A172 (cell line): ENCODE measurements around the gene SPATA7. TPM values are rescaled to one million over a fixed set of nuclear protein-coding genes. Genes with fewer than 3 reads are reported as not detected.

Experiments
- DNase-seq: peaks from one replicate; pipeline ENCODE4 v3.0.0-alpha.2; 2015; ENCODE audit warnings: low spot score
- total RNA-seq: library from RNA; depleted of rRNA; stranded (reverse); fragments of >200 nt; shearing (Covaris generic); gene quantifications from 2 replicates; pipeline ENCODE4 v1.2.3, GENCODE V29; 2014

The SPATA7 gene
- total RNA-seq, 1 experiment from 2014 or later = 5.3 TPM

DNA sequence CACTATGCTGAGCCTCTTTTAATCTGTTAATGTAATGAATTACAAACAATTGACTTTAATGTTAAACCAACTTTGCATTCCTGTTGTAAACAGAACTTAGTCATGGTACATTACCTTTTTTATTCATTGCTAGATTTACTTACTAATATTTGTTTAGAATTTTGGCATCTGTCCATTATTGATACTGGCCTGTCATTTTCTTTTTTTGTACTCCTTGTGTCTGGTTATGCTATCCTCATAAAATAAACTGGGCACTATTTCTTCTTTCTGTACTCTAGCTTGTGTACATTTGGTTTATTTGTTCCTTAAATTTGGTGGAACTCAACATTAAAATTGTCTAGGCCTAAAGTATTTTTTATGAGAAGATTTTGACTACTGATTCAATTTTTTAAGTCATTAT, 32.1 kb downstream of the SPATA7 start:
- no peak for DNase-seq

DNA sequence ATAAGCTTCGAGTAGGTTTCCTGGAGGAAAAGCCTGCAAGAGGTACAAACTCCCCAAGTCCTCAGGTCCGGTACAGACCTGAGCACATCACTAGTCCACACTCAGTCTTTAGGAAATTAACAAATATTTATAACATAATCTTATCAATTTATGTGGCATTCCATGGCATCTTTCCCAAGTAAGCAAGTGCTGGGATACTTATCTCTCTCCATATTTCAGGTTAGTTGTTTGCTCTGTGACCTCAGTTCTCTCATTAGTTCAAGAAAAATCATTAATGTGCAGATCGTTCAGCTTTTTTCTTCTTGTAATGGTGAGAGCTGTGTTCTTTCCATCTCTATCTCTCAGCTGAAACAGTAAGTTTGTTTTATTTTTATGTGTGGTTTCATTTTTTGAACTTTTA, 34.7 kb downstream of the SPATA7 start:
- no peak for DNase-seq

DNA sequence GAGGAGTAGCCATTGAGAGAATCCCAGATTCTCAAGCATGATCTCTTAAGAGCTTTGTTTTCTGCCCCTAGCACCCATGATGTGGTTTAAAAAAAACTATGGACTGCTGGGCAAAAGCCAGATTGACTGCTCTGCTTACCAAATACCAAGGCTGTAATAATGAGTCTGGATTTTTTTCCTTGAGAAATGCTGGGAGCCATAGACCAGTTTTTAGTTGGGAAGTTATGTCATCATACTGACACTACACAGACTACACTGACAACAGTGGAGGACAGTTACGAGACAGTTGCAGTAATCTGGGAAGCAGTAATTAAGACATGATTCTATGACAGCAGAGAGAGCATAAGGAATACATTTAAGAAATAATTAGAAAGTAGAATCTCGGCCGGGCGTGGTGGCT, 35.8 kb downstream of the SPATA7 start:
- no peak for DNase-seq

DNA sequence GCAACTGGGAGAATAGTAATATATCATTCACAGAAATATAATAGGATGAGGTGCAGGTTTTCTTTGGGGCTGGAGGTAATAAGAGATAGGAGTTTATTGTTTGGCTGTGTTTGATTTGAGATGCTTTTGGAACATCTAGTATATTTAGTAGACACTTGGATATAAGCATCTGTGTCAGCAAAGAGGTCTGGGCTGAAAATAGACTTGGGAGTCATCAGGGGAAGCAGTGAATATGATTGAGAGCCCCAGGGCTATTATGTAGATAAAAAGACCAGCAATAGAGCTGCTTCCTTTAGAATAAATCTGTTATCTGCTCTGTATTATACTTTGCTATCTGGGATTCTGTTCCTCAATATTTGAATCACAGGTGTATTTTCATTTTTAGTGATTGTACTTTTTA, 36.6 kb downstream of the SPATA7 start:
- no peak for DNase-seq

DNA sequence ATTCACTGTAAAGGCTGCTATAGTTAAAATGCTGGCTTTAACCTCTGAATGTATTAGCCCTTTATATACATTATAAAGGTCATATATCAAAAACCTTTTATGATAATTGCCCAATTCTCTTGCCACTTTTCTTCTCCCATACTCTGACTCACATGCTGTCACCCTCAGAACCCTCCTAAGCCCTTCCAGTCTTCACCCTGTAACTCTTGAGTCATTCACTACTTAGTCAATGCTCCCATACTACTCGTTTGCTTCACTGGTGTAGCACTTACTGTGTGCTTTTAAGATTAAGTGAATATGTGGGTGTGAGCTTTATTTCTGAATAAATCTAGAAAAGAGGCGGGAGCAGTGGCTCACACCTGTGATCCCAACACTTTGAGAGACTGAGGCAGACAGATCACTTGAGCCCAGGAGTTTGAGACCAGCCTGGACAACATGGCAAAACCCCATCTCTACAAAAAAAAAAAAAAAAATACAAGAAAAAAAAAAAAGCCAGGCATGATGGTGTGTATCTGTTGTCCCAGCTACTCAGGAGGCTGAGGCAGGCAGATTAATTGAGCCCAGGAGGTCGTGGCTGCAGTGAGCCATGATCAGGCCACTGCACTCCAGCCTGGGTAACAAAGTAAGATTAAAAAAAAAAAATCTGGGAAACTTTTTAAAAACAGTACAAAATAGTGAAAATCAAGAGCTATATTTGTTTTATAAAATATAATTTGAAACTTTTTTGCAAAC, 37.6 kb downstream of the SPATA7 start:
- DNase-seq = peak; percentile 34

DNA sequence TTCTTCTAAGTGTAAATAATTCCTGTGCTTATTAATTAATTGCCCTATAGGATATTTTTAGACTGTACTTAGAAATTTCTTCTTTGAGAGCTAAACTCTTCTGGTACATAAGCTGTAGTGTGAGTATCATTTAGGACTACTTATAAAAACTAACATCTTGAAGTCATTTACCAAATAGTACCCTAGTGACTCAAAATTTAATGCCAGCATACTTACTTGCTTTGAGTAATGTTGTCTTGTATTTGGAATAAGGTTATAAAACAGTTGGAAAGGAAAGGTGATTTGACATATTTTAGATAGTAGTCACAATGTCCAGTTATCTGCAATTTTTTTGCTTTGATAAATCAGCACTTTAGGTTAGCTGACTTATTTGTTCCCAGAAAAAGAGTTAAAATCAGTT, 39.1 kb downstream of the SPATA7 start:
- DNase-seq = no peak

DNA sequence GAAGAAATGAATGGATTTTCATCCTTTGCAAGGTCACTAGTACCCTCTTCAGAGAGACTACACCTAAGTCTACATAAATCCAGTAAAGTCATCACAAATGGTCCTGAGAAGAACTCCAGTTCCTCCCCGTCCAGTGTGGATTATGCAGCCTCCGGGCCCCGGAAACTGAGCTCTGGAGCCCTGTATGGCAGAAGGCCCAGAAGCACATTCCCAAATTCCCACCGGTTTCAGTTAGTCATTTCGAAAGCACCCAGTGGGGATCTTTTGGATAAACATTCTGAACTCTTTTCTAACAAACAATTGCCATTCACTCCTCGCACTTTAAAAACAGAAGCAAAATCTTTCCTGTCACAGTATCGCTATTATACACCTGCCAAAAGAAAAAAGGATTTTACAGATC, 40.8 kb downstream of the SPATA7 start:
- DNase-seq = peak; percentile 10

DNA sequence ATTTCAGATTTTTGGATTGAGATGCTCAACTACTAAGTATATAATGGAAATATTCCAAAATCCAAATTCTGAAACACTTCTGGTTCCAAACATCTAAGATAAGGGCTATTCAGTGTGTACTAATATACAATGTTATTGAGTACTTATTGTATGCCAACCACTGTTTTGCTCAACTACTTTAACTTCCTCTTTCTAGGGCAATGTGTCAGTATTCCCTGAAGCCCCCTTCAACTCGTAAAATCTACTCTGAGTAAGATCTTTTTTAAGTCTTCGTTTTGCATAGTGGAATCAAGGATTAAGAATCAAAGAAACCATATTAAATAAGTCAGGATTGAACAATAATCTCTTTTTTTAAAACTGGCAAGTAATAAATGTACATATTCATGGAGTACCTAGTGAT, 45.5 kb downstream of the SPATA7 start:
- no peak for DNase-seq

DNA sequence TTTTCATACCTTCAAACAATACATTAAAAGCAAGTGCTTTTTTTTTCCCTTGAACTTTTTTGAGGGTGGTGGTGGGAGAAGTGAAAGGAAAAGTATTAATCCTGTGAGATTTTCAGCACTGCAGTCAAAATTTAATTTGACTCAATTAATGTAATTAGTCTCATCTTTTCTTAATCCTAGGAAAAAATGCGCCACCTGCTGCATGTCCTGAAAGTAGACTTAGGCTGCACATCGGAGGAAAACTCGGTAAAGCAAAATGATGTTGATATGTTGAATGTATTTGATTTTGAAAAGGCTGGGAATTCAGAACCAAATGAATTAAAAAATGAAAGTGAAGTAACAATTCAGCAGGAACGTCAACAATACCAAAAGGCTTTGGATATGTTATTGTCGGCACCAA, 52.2 kb downstream of the SPATA7 start:
- no peak for DNase-seq

DNA sequence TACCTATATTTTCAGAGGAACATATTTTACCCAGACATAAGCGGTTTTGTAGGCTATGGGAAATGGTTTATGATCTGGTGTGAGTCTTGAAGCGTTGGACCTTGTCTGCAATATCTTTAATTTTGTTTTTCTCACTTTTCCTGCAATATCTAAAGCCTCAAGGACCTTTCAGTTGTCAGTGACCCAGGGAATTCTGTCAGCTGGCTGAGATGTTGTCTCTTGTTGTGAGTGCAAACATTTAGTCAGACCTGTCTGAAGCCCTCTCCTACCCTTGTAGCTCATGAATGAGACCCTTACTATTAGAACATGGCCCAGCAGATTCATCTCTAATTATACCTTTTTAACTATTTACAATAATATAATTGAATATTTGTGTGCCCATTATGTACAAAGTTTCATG, 53.6 kb downstream of the SPATA7 start:
- no peak for DNase-seq

DNA sequence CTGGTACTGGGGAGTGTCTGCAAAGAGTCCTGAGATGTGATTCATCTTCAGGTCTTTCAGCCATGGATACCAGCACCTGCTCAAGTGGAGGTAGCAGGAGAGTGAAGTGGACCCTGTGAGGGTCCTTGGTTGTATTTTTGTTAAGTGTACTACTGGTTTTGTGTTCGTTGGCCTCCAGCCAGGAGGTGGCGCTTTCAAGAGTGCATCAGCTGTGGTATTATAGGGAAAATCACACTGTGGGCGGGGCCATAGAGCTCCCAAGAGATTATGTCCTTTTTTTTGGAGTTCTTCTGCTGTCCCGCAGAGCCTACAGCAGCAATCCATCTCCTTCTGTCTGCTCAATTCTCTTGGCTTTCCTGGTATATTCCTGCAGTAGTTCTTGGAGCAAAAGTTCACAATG, 66.8 kb downstream of the SPATA7 start:
- no peak for DNase-seq

DNA sequence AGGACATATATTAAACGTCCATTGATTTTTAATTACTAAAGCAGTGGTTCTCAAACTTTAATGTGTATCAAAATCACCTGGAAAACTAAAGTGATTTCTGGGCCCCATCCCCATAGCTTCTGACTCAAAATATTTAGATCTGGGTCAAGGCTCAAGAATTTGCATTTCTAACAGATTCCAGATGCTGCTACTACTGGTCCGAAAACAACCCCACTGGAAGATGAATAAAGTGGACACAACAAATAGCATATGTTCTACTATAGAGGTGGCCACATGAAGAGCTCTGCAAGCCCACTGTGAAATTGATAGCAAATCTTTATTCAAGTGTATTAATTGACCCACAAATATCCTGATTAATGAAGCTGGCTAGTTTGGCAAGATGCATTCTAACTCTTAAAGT, 69.4 kb downstream of the SPATA7 start:
- no peak for DNase-seq

DNA sequence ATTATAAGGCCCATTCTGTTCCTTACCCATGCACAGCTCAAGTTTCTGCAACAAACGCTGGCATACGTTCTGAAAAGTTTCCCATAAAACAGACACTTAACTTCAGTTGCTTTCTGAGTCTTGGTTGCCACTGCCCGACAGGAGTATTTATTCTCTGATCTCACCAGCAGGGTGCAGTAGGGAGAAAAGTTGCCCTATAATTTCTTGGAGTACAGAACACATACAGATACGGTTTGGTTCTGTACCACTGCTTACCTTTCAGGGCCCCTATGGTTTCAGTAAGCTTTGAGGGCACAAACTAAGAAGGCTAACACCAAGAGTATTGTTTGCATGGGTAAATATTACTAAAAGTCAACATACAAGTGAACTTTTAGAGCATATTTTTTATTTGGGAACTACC, 77.9 kb downstream of the SPATA7 start:
- no peak for DNase-seq

DNA sequence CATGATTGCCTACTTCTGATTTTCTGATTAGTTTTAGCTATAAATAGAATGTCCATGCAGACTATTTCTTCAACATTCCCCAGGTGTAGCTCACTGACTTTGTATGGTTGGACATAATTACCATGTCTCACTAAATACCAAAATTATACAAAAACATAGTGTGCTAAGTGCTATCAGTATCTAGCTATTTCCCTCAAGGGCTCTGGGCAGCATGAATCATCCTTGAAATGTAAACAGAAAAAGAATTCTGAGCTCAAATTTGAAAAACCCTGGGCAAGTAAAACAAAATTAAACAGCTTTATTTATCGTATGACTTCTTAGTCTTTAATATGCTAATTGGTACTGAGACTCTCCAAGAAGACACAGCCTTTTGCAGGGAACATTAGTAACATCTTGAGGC, 82.9 kb downstream of the SPATA7 start:
- peak; percentile 27 for DNase-seq

DNA sequence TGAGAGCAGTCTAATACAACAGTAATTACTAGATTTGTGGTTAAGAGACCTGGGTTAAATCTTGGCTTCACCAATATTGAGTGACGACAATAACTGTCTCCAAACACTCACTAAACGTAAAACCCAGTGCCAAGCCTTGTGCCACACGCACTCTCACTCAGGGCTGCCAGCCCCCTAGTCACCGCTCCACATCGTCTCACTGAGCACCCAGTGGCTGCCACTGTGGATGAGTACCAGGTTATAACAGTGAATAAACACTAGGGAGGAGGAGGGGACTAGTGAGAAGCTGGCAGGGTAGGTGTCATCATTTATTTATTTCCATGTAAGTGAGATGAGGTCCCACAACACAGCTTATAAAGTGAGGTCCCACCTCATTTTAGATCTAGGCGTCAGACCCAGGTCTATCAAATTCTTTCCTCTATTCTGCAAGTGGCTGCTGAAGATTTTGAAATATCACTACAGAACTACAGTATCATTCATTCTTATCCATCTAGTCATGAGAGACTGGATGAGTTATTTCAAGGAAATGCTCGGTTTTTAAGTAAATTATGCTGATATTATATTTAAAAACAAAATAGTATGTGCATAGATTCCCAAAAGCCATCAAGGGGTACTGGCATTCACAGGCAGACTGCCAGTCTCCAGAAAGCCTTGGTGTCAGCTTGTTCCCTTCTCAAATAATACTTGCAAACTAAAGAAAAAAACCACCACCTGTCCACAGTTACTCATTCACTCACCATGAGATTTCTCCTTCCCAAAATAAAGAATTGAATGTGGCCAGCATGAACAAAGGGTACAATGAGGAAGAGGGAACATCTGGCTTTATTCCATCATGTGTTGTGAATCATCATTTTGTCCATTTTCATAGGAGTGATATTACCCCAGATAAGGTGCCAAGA, 85.3 kb downstream of the SPATA7 start:
- no peak for DNase-seq

DNA sequence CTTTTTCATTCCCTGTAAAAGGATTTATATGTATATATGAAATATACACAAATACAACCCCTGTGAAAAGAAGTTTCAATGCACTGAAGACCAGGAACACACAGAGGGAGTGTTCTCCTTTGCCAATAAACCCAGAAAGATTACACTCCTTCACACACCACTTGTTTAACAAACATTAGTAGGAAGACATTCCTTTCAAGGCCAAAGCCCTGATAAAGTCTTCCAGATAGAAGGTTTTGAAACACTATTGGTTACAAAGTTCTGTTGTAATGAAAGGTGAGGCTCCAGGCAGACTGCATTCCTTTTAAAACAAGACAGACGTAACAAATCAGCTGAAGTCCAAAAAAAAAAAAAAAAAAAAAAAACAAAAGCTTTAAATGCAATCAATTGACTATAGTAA, 88.3 kb downstream of the SPATA7 start:
- DNase-seq = no peak

DNA sequence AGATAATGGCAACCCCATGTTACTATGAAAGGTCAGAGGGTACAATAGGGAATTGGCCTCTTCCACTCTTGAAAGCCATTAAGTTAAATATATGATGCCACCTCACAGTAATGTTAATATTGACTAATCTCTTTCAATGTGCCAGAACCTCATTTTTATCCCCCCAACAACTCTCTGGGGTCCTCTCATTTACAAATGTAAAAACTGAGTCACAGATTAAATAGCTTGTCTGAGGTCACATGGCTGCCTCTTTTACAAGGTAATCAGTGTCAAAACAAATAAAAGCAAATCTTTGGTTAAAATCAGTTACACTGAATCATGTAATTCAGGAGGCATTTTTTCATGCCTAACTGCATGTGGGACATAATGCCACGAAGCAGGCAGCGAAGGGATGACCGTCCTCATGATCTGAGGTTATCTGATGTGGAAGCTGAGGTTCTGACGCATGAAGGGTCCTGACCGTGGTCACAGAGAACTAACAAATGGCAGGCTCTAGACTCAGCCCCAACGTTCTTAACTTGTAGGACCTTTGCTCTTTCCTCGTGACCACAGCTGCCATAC, 90.8 kb downstream of the SPATA7 start:
- no peak for DNase-seq

DNA sequence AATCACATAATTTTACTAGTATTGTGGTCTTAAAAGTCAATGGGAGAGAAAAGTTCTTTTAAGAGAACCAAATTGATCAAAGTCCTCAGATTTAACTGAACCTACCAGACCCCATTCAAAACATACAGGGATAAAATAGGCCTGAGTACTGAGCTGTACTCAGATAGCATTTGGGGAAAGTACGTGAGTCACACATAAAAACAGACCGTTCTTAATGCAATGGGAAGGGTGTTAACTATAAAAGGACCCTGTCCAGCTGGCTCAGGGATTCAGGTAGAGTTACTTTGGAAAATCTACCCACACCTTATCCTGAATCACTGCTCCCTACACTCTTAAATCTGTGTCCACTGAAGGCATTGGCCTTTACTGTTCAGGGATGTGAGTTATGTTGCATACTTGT, 91.4 kb downstream of the SPATA7 start:
- DNase-seq = no peak

DNA sequence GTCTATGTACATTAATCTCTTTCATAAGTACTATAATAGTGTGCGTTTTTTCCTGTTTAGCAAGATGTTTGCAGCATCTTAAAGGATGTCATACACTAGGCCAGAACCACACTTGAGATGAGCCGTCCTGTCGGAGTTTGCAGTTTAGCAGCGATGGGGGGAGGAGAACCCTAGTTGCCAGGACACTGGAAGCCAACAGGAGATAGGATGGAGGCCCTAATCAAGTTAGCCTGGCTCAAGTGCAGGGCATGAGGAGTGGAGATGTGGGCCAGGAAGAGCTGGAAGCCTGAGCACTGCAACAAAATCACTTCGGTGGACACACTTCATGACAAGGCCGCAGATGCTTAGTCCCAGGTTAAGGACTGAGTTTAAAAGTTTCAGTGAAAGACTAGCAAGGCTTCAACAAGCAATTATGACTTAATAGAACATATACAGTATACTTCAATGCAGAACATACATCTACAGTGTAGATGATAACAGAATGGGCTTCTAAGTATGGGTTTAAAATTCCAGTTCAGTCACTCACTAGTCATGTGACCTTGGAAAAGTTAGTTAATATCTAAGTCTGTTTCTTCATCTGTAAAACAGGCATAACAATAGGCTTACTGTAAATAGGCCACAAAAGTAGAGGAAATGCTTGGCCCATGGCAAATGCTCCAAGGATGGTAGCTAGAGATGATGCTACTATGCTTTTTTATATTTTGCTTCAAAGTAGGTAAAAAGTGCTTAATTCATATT, 92.2 kb downstream of the SPATA7 start:
- no peak for DNase-seq

DNA sequence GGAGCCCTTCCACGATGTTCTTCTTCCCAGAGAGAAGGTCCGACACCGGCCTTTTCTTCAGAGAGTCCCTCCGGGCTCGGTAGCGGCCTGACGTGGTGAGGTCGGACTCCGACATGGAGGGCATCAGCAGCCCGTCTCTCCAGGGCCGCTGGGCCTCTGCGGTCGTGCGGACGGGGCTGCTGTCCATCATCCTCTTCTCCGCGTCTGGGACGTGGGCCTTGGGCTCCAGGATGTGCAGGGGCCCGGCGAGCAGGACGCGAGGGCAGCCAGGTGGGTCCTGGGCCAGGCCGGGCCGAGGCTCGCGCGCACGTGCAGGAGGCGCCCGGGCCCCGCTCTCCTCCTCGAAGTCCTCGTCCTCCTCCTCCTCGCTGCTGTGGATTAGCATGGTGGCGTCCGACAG, 93.5 kb downstream of the SPATA7 start:
- no peak for DNase-seq

DNA sequence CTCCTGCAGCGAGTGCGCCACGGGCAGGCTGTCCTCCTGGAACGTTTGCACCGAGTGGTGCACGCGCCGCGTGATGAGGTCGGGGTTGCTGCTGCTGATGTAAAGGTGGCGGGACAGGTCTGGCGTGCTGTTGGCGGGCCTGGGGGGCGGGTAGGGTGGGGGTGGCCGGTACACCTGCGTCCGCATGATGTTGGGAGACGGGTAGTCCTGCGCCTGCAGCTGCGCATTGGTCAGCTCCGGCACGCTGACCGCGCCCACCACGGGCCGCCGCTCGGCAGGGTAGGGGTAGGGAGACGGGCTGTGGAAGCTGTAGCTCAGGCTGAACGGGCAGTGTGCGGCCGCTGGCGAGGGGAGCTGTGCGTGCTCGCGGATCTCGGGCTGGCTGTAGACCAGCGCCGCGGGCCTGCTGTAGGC, 94.1 kb downstream of the SPATA7 start:
- DNase-seq = no peak

DNA sequence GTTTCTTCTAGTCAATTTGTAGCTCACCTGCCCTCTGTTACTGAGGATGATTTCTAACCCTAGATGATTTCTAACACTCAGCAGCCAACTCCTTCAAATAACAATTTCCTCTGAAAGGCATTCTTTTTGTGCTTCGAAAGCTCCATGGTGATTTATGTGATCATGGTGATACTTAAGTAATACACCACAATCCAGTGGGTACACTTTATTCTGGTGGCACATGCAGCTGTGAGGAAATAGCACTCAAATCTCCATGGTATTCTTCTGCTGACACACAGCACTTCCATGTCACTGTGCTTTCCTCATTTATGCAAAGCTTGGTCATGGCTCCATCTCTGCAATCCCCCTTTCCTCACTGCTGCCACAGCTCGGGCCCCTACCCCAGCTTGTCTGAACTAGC, 95.6 kb downstream of the SPATA7 start:
- DNase-seq = no peak
